ENCODE data around the gene MACROD2. TPM values are rescaled to one million over a fixed set of nuclear protein-coding genes. Genes with fewer than 3 reads are reported as not detected.

Gene MACROD2
- total RNA-seq, 5 donors from 2014 or later (not counting 1 experiment from before 2014, with no cell fraction given) = 0.23 to 1.3 (median 0.51) TPM; not detected in 2

GRCh38 chr20:14721926-14722452, 726.7 kb downstream of the MACROD2 start:
- CTCF ChIA-PET = no interaction called here
- no peaks in the 10 kb centered on the region for H3K4me1 ChIP-seq (ENCODE audit: control insufficient read depth in 1 of 2, extremely low read depth in 1 of 2, insufficient read depth in 2 of 2, low read length in 2 of 2)
- Mint-ChIP-seq H3K27me3 (no peaks in the 10 kb centered on the region), H3K4me1 (no peaks in the 10 kb centered on the region), H3K36me3 (no peaks in the 10 kb centered on the region), H3K4me3 (no peak overlapping the region), H3K9me3 (peaks cover 7 to 30% (median 10%) of the 10 kb centered on the region in 3 donors), H3K27ac (no peak overlapping the region)
- POLR2A ChIA-PET = no interaction called here
- WGBS (ENCODE audit: insufficient coverage) = 91% methylated on average over 1 of the region's 1 CpG
- ATAC-seq (replicated peaks in 1 of 4) = no peak
- H3K27me3 ChIP-seq (replicated peaks in 1 of 2; ENCODE audit: control insufficient read depth in 2 of 2, extremely low read depth in 1 of 2, insufficient read depth in 2 of 2, low read length in 1 of 2) = no peaks in the 10 kb centered on the region
- H3K27ac ChIP-seq (ENCODE audit: low read length) = no peak overlapping the region
- no peaks in the 10 kb centered on the region for H3K9me3 ChIP-seq
- H3K4me3 ChIP-seq (ENCODE audit: control insufficient read depth in 1 of 2, extremely low read depth in 1 of 2, low read length in 1 of 2) = no peak overlapping the region
- no peak for DNase-seq
- no peaks in the 10 kb centered on the region for H3K36me3 ChIP-seq (ENCODE audit: control insufficient read depth in 2 of 2, extremely low read depth in 1 of 2, insufficient read depth in 1 of 2, low read length in 1 of 2)

DNA sequence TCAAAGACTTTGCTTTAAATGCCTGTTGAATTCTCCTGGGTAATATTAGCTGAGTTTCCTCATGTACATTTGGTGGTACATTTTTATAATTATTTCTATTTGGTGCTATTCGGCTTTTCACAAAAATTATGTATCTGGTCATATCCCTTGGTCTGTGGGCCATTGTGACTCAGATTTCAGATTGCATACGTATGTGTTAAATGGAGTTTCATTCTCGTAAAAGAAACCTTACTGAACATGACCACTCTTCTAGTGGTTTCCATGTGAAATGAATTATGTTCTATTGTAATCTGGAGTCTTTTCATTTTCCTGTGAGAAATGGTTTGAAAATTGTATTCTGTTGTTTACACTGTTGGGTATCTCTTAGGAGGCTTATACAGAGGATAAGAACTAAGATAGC, 728.3 kb downstream of the MACROD2 start:
- Mint-ChIP-seq H3K4me1 (no peaks in the 10 kb centered on the region), H3K9me3 (peaks cover 6 to 22% (median 7%) of the 10 kb centered on the region in 3 donors), H3K27ac (no peak overlapping the region), H3K27me3 (no peaks in the 10 kb centered on the region), H3K36me3 (no peaks in the 10 kb centered on the region), H3K4me3 (no peak overlapping the region)
- Histone ChIP-seq H3K4me3 (ENCODE audit: control insufficient read depth in 1 of 2, extremely low read depth in 1 of 2, low read length in 1 of 2) (no peak overlapping the region), H3K27ac (ENCODE audit: low read length) (no peak overlapping the region), H3K9me3 (no peaks in the 10 kb centered on the region), H3K4me1 (ENCODE audit: control insufficient read depth in 1 of 2, extremely low read depth in 1 of 2, insufficient read depth in 2 of 2, low read length in 2 of 2) (no peaks in the 10 kb centered on the region), H3K36me3 (ENCODE audit: control insufficient read depth in 2 of 2, extremely low read depth in 1 of 2, insufficient read depth in 1 of 2, low read length in 1 of 2) (no peaks in the 10 kb centered on the region), H3K27me3 (replicated peaks in 1 of 2; ENCODE audit: control insufficient read depth in 2 of 2, extremely low read depth in 1 of 2, insufficient read depth in 2 of 2, low read length in 1 of 2) (no peaks in the 10 kb centered on the region)
- no peak for DNase-seq
- no peak for ATAC-seq (replicated peaks in 1 of 4)
- ChIA-PET POLR2A (no interaction called here), CTCF (no interaction called here)
- WGBS (ENCODE audit: insufficient coverage) = no CpG with 5 or more reads among the region's 3 CpGs

DNA sequence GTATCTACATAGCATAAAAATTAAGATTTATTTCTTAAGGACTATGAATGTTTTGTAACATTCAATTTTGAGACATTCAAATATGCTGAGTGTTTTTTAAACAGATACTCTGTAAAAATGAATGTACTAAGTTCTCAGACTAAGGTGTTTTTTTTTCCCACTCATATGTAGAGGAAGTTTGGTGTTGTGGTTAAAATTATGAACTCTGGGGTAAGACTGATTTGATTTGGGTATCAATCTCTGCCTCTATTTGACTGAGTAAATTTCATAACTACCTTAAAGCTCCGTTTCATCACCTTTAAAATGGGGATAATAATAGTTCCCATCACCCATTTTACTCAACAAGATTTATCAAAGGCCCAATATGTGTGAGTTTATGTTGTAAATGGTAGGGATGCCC, 728.7 kb downstream of the MACROD2 start:
- POLR2A ChIA-PET = no interaction called here
- ATAC-seq (replicated peaks in 1 of 4) = no peak
- no CpG with 5 or more reads among the region's 1 CpG for WGBS (ENCODE audit: insufficient coverage)
- Mint-ChIP-seq H3K4me1 (no peaks in the 10 kb centered on the region), H3K4me3 (no peak overlapping the region), H3K27ac (no peak overlapping the region), H3K9me3 (peaks cover 6 to 22% (median 7%) of the 10 kb centered on the region in 3 donors), H3K36me3 (no peaks in the 10 kb centered on the region), H3K27me3 (no peaks in the 10 kb centered on the region)
- DNase-seq = no peak
- CTCF ChIA-PET = no interaction called here
- Histone ChIP-seq H3K9me3 (no peaks in the 10 kb centered on the region), H3K27ac (ENCODE audit: low read length) (no peak overlapping the region), H3K4me1 (ENCODE audit: control insufficient read depth in 1 of 2, extremely low read depth in 1 of 2, insufficient read depth in 2 of 2, low read length in 2 of 2) (no peaks in the 10 kb centered on the region), H3K36me3 (ENCODE audit: control insufficient read depth in 2 of 2, extremely low read depth in 1 of 2, insufficient read depth in 1 of 2, low read length in 1 of 2) (no peaks in the 10 kb centered on the region), H3K4me3 (ENCODE audit: control insufficient read depth in 1 of 2, extremely low read depth in 1 of 2, low read length in 1 of 2) (no peak overlapping the region), H3K27me3 (replicated peaks in 1 of 2; ENCODE audit: control insufficient read depth in 2 of 2, extremely low read depth in 1 of 2, insufficient read depth in 2 of 2, low read length in 1 of 2) (no peaks in the 10 kb centered on the region)

DNA sequence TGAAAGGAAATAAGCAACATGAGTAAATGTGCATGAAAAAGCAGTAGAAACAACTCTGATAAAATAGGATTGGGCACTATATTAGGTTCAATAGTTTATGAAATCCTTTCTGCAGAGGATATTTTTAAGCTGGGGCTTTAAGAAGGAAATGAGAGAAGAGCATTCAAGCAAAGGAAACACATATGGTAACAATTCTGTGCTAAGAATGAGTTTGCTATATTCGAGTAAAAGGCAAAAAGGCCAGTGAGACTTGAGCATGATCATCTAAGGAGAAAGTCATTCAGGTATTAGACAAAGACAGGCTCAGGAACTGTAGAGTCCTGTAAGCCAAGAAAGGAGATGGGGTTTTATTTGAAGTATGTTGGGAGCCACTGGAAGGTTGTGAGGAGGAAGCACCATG, 729.2 kb downstream of the MACROD2 start:
- CTCF ChIA-PET = no interaction called here
- Histone ChIP-seq H3K36me3 (ENCODE audit: control insufficient read depth in 2 of 2, extremely low read depth in 1 of 2, insufficient read depth in 1 of 2, low read length in 1 of 2) (no peaks in the 10 kb centered on the region), H3K4me3 (ENCODE audit: control insufficient read depth in 1 of 2, extremely low read depth in 1 of 2, low read length in 1 of 2) (no peak overlapping the region), H3K27ac (ENCODE audit: low read length) (no peak overlapping the region), H3K9me3 (no peaks in the 10 kb centered on the region), H3K4me1 (ENCODE audit: control insufficient read depth in 1 of 2, extremely low read depth in 1 of 2, insufficient read depth in 2 of 2, low read length in 2 of 2) (no peaks in the 10 kb centered on the region), H3K27me3 (replicated peaks in 1 of 2; ENCODE audit: control insufficient read depth in 2 of 2, extremely low read depth in 1 of 2, insufficient read depth in 2 of 2, low read length in 1 of 2) (no peaks in the 10 kb centered on the region)
- H3K4me3 Mint-ChIP-seq = no peak overlapping the region
- ATAC-seq (replicated peaks in 1 of 4) (no peak), DNase-seq (no peak)
- no peaks in the 10 kb centered on the region for H3K36me3 Mint-ChIP-seq
- 0% methylated on average over 1 of the region's 1 CpG for WGBS (ENCODE audit: insufficient coverage)
- peaks cover 6 to 21% (median 7%) of the 10 kb centered on the region in 3 donors for H3K9me3 Mint-ChIP-seq
- no peak overlapping the region for H3K27ac Mint-ChIP-seq
- no peaks in the 10 kb centered on the region for H3K4me1 Mint-ChIP-seq
- POLR2A ChIA-PET = no interaction called here
- H3K27me3 Mint-ChIP-seq = no peaks in the 10 kb centered on the region

- no peak overlapping the region for H3K4me3 ChIP-seq (ENCODE audit: control insufficient read depth in 1 of 2, extremely low read depth in 1 of 2, low read length in 1 of 2)
- no peaks in the 10 kb centered on the region for H3K4me1 Mint-ChIP-seq
- H3K36me3 ChIP-seq (ENCODE audit: control insufficient read depth in 2 of 2, extremely low read depth in 1 of 2, insufficient read depth in 1 of 2, low read length in 1 of 2) = no peaks in the 10 kb centered on the region
- ATAC-seq (replicated peaks in 1 of 4) (no peak), DNase-seq (no peak)
- H3K9me3 Mint-ChIP-seq = peaks cover 7 to 17% (median 11%) of the 10 kb centered on the region in 3 donors
- H3K36me3 Mint-ChIP-seq = no peaks in the 10 kb centered on the region
- H3K4me1 ChIP-seq (ENCODE audit: control insufficient read depth in 1 of 2, extremely low read depth in 1 of 2, insufficient read depth in 2 of 2, low read length in 2 of 2) = no peaks in the 10 kb centered on the region
- H3K4me3 Mint-ChIP-seq = no peak overlapping the region
- WGBS (ENCODE audit: insufficient coverage) = 86% methylated on average over 2 of the region's 3 CpGs
- H3K27me3 ChIP-seq (replicated peaks in 1 of 2; ENCODE audit: control insufficient read depth in 2 of 2, extremely low read depth in 1 of 2, insufficient read depth in 2 of 2, low read length in 1 of 2) = no peaks in the 10 kb centered on the region
- H3K27ac Mint-ChIP-seq = no peak overlapping the region
- no peaks in the 10 kb centered on the region for H3K9me3 ChIP-seq
- H3K27me3 Mint-ChIP-seq = no peaks in the 10 kb centered on the region
- H3K27ac ChIP-seq (ENCODE audit: low read length) = no peak overlapping the region
- ChIA-PET CTCF (no interaction called here), POLR2A (no interaction called here)
These were observed 731.3 kb downstream of the MACROD2 start for GRCh38 chr20:14726591-14726990.

GRCh38 chr20:14727485-14728150, 732.3 kb downstream of the MACROD2 start:
- peaks cover 7 to 15% (median 11%) of the 10 kb centered on the region in 3 donors for H3K9me3 Mint-ChIP-seq
- CTCF ChIA-PET = no interaction called here

More at GRCh38 chr20:14727485-14728150, 732.3 kb downstream of the MACROD2 start:
- Histone ChIP-seq H3K4me1 (ENCODE audit: control insufficient read depth in 1 of 2, extremely low read depth in 1 of 2, insufficient read depth in 2 of 2, low read length in 2 of 2) (no peaks in the 10 kb centered on the region), H3K36me3 (ENCODE audit: control insufficient read depth in 2 of 2, extremely low read depth in 1 of 2, insufficient read depth in 1 of 2, low read length in 1 of 2) (no peaks in the 10 kb centered on the region), H3K27ac (ENCODE audit: low read length) (no peak overlapping the region), H3K4me3 (ENCODE audit: control insufficient read depth in 1 of 2, extremely low read depth in 1 of 2, low read length in 1 of 2) (no peak overlapping the region), H3K9me3 (no peaks in the 10 kb centered on the region), H3K27me3 (replicated peaks in 1 of 2; ENCODE audit: control insufficient read depth in 2 of 2, extremely low read depth in 1 of 2, insufficient read depth in 2 of 2, low read length in 1 of 2) (no peaks in the 10 kb centered on the region)
- Mint-ChIP-seq H3K27ac (no peak overlapping the region), H3K4me1 (no peaks in the 10 kb centered on the region), H3K36me3 (no peaks in the 10 kb centered on the region), H3K4me3 (no peak overlapping the region), H3K27me3 (no peaks in the 10 kb centered on the region)
- ATAC-seq (replicated peaks in 1 of 4) (no peak), DNase-seq (no peak)
- no CpG with 5 or more reads among the region's 1 CpG for WGBS (ENCODE audit: insufficient coverage)
- POLR2A ChIA-PET = no interaction called here

Data from T-cell (primary cell).